Endodermal cell (in vitro differentiated cells): ENCODE measurements around the gene IGF2. TPM values are rescaled to one million over a fixed set of nuclear protein-coding genes. Genes with fewer than 3 reads are reported as not detected.

Experiments used
- DNase-seq: peaks from one replicate; pipeline ENCODE4 v3.0.0-alpha.2; 2017
- H3K27ac ChIP-seq: 2 replicates; pipeline ENCODE4 v1.5.1; 2013; ENCODE audit warnings: mild to moderate bottlenecking, low read depth, low read length, moderate library complexity
- H3K27me3 ChIP-seq: 2 replicates; pipeline ENCODE4 v1.6.1; 2013; ENCODE audit warnings: mild to moderate bottlenecking, low read length, moderate library complexity; ENCODE audit not compliant: insufficient read depth, control insufficient read depth, poor library complexity, severe bottlenecking
- H3K36me3 ChIP-seq: 2 replicates; pipeline ENCODE4 v1.7.0; 2013; ENCODE audit warnings: mild to moderate bottlenecking, low read length, moderate library complexity; ENCODE audit not compliant: control insufficient read depth, insufficient read depth
- H3K4me1 ChIP-seq: one replicate; pipeline ENCODE4 v1.7.0; 2013; ENCODE audit warnings: low read length; ENCODE audit not compliant: control insufficient read depth, insufficient read depth
- H3K4me3 ChIP-seq: 2 replicates; pipeline ENCODE4 v1.5.1; 2013; ENCODE audit warnings: mild to moderate bottlenecking, low read length, moderate library complexity
- H3K9ac ChIP-seq: 2 replicates; pipeline ENCODE4 v1.6.1; 2013; ENCODE audit warnings: mild to moderate bottlenecking, low read length, moderate library complexity; ENCODE audit not compliant: poor library complexity, severe bottlenecking; ENCODE audit errors: extremely low read depth
- H3K9me3 ChIP-seq: 2 replicates; pipeline ENCODE4 v1.6.1; 2013; ENCODE audit warnings: mild to moderate bottlenecking, low read length, moderate library complexity; ENCODE audit not compliant: control insufficient read depth
- H3K27ac Mint-ChIP-seq: 2 replicates; pipeline ENCODE4 v1.8.0; 2020; ENCODE audit warnings: mixed read lengths
- H3K27me3 Mint-ChIP-seq: 2 replicates; pipeline ENCODE4 v1.8.0; 2021; ENCODE audit warnings: mild to moderate bottlenecking, mixed read lengths; ENCODE audit not compliant: insufficient read depth
- H3K36me3 Mint-ChIP-seq: 2 replicates; pipeline ENCODE4 v1.8.0; 2020; ENCODE audit warnings: low read depth, mixed read lengths
- H3K4me1 Mint-ChIP-seq: 2 replicates; pipeline ENCODE4 v1.8.0; 2020; ENCODE audit warnings: mixed read lengths
- H3K4me3 Mint-ChIP-seq: 2 replicates; pipeline ENCODE4 v1.8.0; 2020; ENCODE audit warnings: mild to moderate bottlenecking, moderate library complexity, mixed read lengths
- H3K9me3 Mint-ChIP-seq: 2 replicates; pipeline ENCODE4 v1.8.0; 2020; ENCODE audit warnings: mild to moderate bottlenecking, mixed read lengths
- WGBS, 2 experiments: methylation state at CpG; one replicate each; pipeline versions ENCODE4 v1.1.5 to v1.1.7; 2013; ENCODE audit warnings: missing lambda C conversion rate in 2 of 2, mixed read lengths in 1 of 2; ENCODE audit not compliant: insufficient coverage in 1 of 2, insufficient read length in 1 of 2; 5-methylcytosine and 5-hydroxymethylcytosine counted together
- total RNA-seq, 2 donors: library from RNA; stranded (reverse); fragmentation: NEBNext Ultra II Directional in 1 of 2; extraction: Animal tissue kit (Norgen Biotek cat#: 25700) in 1 of 2; gene quantifications; 2 replicates in 1 of 2; 3 replicates in 1 of 2; pipeline ENCODE4 v1.2.1, GENCODE V29; 2021
- TF ChIP-seq, protein P1 (sequence below): fragments of 200-600 bp; sonication (generic); conservative IDR thresholded peaks from 2 replicates; pipeline ENCODE4 v1.5.0; 2021; ENCODE audit warnings: antibody characterized with exemption, mild to moderate bottlenecking

IGF2 gene
- total RNA-seq, 2 donors from 2014 or later, result 0.80 to 5.1 TPM

DNA sequence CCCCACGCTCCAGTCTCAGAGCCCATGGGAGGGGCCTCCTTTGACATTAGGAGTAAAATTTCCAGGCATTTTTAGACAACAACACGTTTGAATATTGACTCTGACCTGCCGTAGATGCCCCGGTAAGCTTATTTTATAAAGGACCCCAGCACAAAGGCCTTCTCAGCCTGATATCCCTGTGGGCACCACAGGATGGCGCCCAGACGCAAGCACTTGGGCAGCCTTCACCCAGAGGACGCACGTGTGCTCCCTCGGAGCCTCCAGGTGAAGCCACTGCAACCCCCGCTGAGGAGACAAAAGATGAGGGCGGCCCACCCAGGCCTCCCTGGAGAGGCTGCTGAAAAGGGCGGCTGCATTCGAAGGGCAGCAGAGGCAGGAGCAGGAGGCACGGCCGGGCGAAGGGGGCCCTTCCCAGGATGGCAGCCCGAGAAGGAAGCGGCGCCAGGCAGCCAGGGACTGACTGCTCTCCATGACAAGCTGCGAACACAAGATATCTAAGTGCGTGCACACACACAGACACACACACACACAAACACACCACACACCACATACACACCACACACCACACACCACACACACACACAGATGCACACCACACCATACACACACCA lies 47.6 kb upstream of the IGF2 start:
- 60 to 65% methylated on average over 15 to 21 of the region's 21 CpGs for WGBS, 2 experiments
- H3K27ac ChIP-seq, result no peak overlapping the region
- Mint-ChIP-seq H3K9me3 (no peaks in the 10 kb centered on the region), H3K27me3 (peaks cover 28% of the 10 kb centered on the region), H3K4me1 (no peaks in the 10 kb centered on the region), H3K27ac (no peak overlapping the region), H3K36me3 (no peaks in the 10 kb centered on the region), H3K4me3 (no peak overlapping the region)
- peaks cover 6% of the 10 kb centered on the region for H3K27me3 ChIP-seq
- H3K9ac ChIP-seq, result no peak overlapping the region
- no peaks in the 10 kb centered on the region for H3K9me3 ChIP-seq
- peak; percentile 82 for DNase-seq
- H3K4me3 ChIP-seq, result no peak overlapping the region
- TF ChIP-seq, protein P1, sequence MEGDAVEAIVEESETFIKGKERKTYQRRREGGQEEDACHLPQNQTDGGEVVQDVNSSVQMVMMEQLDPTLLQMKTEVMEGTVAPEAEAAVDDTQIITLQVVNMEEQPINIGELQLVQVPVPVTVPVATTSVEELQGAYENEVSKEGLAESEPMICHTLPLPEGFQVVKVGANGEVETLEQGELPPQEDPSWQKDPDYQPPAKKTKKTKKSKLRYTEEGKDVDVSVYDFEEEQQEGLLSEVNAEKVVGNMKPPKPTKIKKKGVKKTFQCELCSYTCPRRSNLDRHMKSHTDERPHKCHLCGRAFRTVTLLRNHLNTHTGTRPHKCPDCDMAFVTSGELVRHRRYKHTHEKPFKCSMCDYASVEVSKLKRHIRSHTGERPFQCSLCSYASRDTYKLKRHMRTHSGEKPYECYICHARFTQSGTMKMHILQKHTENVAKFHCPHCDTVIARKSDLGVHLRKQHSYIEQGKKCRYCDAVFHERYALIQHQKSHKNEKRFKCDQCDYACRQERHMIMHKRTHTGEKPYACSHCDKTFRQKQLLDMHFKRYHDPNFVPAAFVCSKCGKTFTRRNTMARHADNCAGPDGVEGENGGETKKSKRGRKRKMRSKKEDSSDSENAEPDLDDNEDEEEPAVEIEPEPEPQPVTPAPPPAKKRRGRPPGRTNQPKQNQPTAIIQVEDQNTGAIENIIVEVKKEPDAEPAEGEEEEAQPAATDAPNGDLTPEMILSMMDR, result peak; percentile 78
- no peaks in the 10 kb centered on the region for H3K4me1 ChIP-seq
- no peaks in the 10 kb centered on the region for H3K36me3 ChIP-seq

DNA sequence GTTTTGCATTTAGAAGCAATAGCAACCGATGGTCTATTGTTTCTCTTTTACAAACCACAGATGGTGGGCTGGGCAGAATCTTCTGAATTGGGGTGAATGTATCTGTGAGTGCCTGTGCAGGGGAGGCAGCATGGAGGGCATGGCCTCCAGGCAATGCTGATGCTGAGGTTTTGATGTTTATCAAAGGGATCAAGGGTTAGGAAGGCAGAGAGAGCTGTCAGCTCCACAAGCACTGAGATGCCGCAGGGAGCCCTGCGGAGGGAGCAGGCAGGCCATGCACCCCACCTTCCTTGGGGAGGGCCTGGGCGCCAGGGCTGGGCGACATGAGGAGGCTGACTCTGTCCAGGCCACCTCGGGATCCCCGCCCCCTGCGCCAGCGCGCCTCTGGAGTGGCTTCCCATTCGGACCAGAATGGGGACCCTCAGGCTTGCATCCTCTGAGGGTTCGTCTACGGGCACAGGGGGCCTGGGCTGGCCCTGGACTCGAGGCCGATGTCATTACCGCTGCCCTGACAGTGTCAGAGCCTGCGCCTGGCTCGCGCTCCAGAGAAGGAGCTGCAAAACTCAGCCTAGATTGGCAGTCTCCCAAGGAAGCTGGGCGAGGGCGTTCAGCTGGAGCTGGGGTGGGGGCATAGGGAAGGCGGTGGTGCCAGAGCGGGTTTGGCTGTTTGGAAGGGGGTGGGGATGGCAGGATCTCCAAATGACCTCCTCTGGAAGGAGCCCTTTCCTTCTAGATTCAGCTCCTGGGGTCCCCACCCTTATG lies 46.3 kb upstream of the IGF2 start:
- H3K36me3 Mint-ChIP-seq, result no peaks in the 10 kb centered on the region
- no peak for DNase-seq
- Histone ChIP-seq H3K9ac (no peak overlapping the region), H3K27me3 (peaks cover 6% of the 10 kb centered on the region), H3K27ac (no peak overlapping the region), H3K9me3 (no peaks in the 10 kb centered on the region), H3K4me1 (no peaks in the 10 kb centered on the region), H3K4me3 (no peak overlapping the region), H3K36me3 (no peaks in the 10 kb centered on the region)
- TF ChIP-seq, protein P1, result no peak
- H3K4me3 Mint-ChIP-seq, result no peak overlapping the region
- 86 to 93% methylated on average over 13 to 23 of the region's 23 CpGs for WGBS, 2 experiments
- H3K9me3 Mint-ChIP-seq, result no peaks in the 10 kb centered on the region
- H3K27ac Mint-ChIP-seq, result no peak overlapping the region
- H3K4me1 Mint-ChIP-seq, result no peaks in the 10 kb centered on the region
- H3K27me3 Mint-ChIP-seq, result peaks cover 18% of the 10 kb centered on the region

DNA sequence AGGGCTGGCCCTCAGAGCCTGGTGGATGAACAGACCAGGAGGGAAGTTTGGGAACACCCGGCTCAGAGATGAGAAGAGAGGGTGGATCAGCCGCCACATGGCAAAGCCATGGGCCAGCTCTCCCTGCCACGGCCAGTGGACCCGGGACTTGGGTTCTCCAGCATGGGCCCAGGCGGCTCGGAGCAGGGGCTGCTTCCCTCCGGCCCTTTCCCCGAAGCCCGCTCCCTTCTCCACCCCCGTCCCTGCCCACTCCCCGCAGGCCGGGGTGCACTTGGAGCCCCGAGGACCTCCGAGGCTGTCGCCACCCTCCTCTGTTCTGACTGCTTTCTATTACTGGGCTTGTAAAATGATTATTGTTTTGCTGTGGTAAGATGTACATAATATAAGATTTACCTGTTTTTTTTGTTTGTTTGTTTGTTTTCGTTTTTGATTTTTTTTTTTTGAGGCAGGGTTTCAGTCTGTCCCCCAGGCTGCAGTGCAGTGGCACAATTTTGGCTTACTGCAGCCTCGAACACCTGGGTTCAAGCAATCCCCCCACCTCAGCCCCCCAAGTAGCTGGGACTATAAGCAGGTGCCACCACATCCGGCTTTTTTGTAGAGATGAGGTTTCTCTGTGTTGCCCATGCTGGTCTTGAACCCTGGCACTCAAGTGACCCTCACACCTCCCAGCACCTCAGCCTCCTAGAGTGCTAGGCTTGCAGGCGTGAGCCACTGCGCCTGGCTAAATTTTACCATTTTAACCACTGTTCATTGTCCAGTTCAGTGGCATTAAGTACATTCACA lies 43.7 kb upstream of the IGF2 start:
- Histone ChIP-seq H3K27me3 (peaks cover 6% of the 10 kb centered on the region), H3K4me1 (no peaks in the 10 kb centered on the region), H3K9me3 (no peaks in the 10 kb centered on the region), H3K27ac (no peak overlapping the region), H3K4me3 (no peak overlapping the region), H3K9ac (no peak overlapping the region), H3K36me3 (no peaks in the 10 kb centered on the region)
- DNase-seq, result no peak
- Mint-ChIP-seq H3K9me3 (no peaks in the 10 kb centered on the region), H3K4me3 (no peak overlapping the region), H3K36me3 (no peaks in the 10 kb centered on the region), H3K27ac (no peak overlapping the region), H3K4me1 (no peaks in the 10 kb centered on the region), H3K27me3 (peaks cover 10% of the 10 kb centered on the region)
- TF ChIP-seq, protein P1, result no peak
- 92 to 95% methylated on average over 13 to 20 of the region's 20 CpGs for WGBS, 2 experiments
